IMR-90 (cell line): ENCODE data around the gene CES2. TPM values are rescaled to one million over a fixed set of nuclear protein-coding genes. Genes with fewer than 3 reads are reported as not detected.

Experiments
- ATAC-seq: fragments of 200-7000 bp; cut with Tn5 transposase; 2 replicates; pipeline ENCODE4 v1.9.1; 2020; ENCODE audit warnings: low read depth, mild to moderate bottlenecking, moderate library complexity
- BruUV-seq: library from RNA; stranded (reverse); fragments of 400-500 nt; replicated peaks from 2 replicates; lab custom pipeline; 2021; lab: Mats Ljungman, UMichigan
- CTCF ChIA-PET: fragments of 300-600 bp; formaldehyde crosslinking; extraction: SDS; loops from one replicate; lab custom pipeline; 2021; ENCODE audit warnings: antibody characterized with exemption; lab: Yijun Ruan, JAX
- POLR2A ChIA-PET: fragments of 300-600 bp; sonication (Branson Sonifier 250); formaldehyde crosslinking; loops from one replicate; lab custom pipeline; 2022; ENCODE audit warnings: antibody characterized with exemption; ENCODE audit not compliant: unreplicated experiment; lab: Charles Lee
- DNase-seq: peaks from one replicate; pipeline ENCODE4 v3.0.0; 2013
- H2AFZ ChIP-seq: replicated peaks from 2 replicates; pipeline ENCODE3; 2013; ENCODE audit warnings: low read length, mild to moderate bottlenecking; ENCODE audit not compliant: poor library complexity
- H2AK5ac ChIP-seq: 2 replicates; pipeline ENCODE4 v1.6.1; 2013; ENCODE audit warnings: low read depth, low read length, inconsistent platforms
- H2AK9ac ChIP-seq: replicated peaks from 2 replicates; pipeline ENCODE3; 2013; ENCODE audit warnings: mild to moderate bottlenecking, low read depth, low read length, moderate library complexity; ENCODE audit not compliant: poor library complexity
- H2BK120ac ChIP-seq: 2 replicates; pipeline ENCODE4 v1.6.1; 2013; ENCODE audit warnings: low read depth, low read length, inconsistent platforms
- H2BK15ac ChIP-seq: 3 replicates; pipeline ENCODE4 v1.6.1; 2013; ENCODE audit warnings: low read depth, low read length, inconsistent platforms
- H2BK20ac ChIP-seq: 2 replicates; pipeline ENCODE4 v1.6.1; 2013; ENCODE audit warnings: low read depth, mild to moderate bottlenecking, inconsistent platforms, low read length, moderate library complexity
- H2BK5ac ChIP-seq: 2 replicates; pipeline ENCODE4 v1.6.1; 2013; ENCODE audit warnings: mild to moderate bottlenecking, low read depth, low read length, inconsistent platforms; ENCODE audit not compliant: poor library complexity, severe bottlenecking
- H3K14ac ChIP-seq: replicated peaks from 2 replicates; pipeline ENCODE4 v1.6.1; 2013; ENCODE audit warnings: low read depth, low read length, inconsistent platforms
- H3K18ac ChIP-seq: 2 replicates; pipeline ENCODE4 v1.6.1; 2013; ENCODE audit warnings: low read depth, low read length, control low read depth
- H3K23ac ChIP-seq: 2 replicates; pipeline ENCODE4 v1.6.1; 2013; ENCODE audit warnings: low read depth, low read length, inconsistent platforms
- H3K27ac ChIP-seq: 2 replicates; pipeline ENCODE4 v1.5.1; 2013; ENCODE audit warnings: mild to moderate bottlenecking, control low read depth, low read length; ENCODE audit not compliant: insufficient read depth
- H3K27me3 ChIP-seq: 2 replicates; pipeline ENCODE4 v1.6.1; 2013; ENCODE audit warnings: low read length; ENCODE audit not compliant: control insufficient read depth, insufficient read depth
- H3K36me3 ChIP-seq: 2 replicates; pipeline ENCODE4 v1.6.1; 2013; ENCODE audit warnings: low read length, mixed read lengths; ENCODE audit not compliant: control insufficient read depth, insufficient read depth
- H3K4ac ChIP-seq: 2 replicates; pipeline ENCODE4 v1.6.1; 2013; ENCODE audit warnings: low read depth, low read length, inconsistent platforms
- H3K4me1 ChIP-seq: 2 replicates; pipeline ENCODE4 v1.6.1; 2013; ENCODE audit warnings: low read length, mixed read lengths; ENCODE audit not compliant: control insufficient read depth, insufficient read depth
- H3K4me2 ChIP-seq: 2 replicates; pipeline ENCODE4 v1.6.1; 2013; ENCODE audit warnings: low read depth, mild to moderate bottlenecking, control low read depth, low read length, moderate library complexity
- H3K4me3 ChIP-seq: 2 replicates; pipeline ENCODE4 v1.5.1; 2013; ENCODE audit warnings: low read depth, mild to moderate bottlenecking, control low read depth, low read length, moderate library complexity; ENCODE audit not compliant: insufficient read depth
- H3K56ac ChIP-seq: 2 replicates; pipeline ENCODE4 v1.6.1; 2013; ENCODE audit warnings: low read length, inconsistent platforms; ENCODE audit not compliant: insufficient read depth; ENCODE audit errors: extremely low read depth
- H3K79me1 ChIP-seq, 2 experiments: 2 replicates each; pipeline ENCODE4 v1.6.1; 2013; ENCODE audit warnings: low read length in 2 of 2, inconsistent platforms in 1 of 2, low read depth in 1 of 2
- H3K9ac ChIP-seq: 2 replicates; pipeline ENCODE4 v1.6.1; 2013; ENCODE audit warnings: low read depth, low read length, control low read depth
- H3K9me1 ChIP-seq: 2 replicates; pipeline ENCODE4 v1.6.1; 2013; ENCODE audit warnings: low read length, inconsistent platforms; ENCODE audit not compliant: insufficient read depth
- H3K9me3 ChIP-seq: 2 replicates; pipeline ENCODE4 v1.6.1; 2013; ENCODE audit warnings: low read length; ENCODE audit not compliant: control insufficient read depth, insufficient read depth
- H4K20me1 ChIP-seq: 2 replicates; pipeline ENCODE4 v1.6.1; 2013; ENCODE audit warnings: low read length, inconsistent platforms; ENCODE audit not compliant: insufficient read depth
- H4K5ac ChIP-seq: 2 replicates; pipeline ENCODE4 v1.6.1; 2013; ENCODE audit warnings: mild to moderate bottlenecking, low read depth, low read length, control low read depth
- H4K8ac ChIP-seq, 2 experiments: 2 replicates each; pipeline ENCODE4 v1.6.1; 2013; ENCODE audit warnings: low read depth in 2 of 2, low read length in 2 of 2, control low read depth in 1 of 2, inconsistent platforms in 1 of 2
- H4K91ac ChIP-seq: 2 replicates; pipeline ENCODE4 v1.6.1; 2013; ENCODE audit warnings: low read depth, low read length, inconsistent platforms; ENCODE audit not compliant: insufficient read depth
- CEBPB ChIP-seq: IDR thresholded peaks from 2 replicates; pipeline ENCODE4 v1.6.1; 2012; ENCODE audit warnings: low read depth, low read length, improper control_type of control experiment
- CTCF ChIP-seq: conservative IDR thresholded peaks from 2 replicates; pipeline ENCODE4 v1.5.1; 2012; ENCODE audit warnings: mild to moderate bottlenecking, low read depth, low read length, improper control_type of control experiment
- WGBS, 2 experiments: methylation state at CpG; one replicate each; pipeline versions ENCODE4 v1.1.5 to v1.1.7; 2013; ENCODE audit warnings: missing lambda C conversion rate in 2 of 2; ENCODE audit not compliant: insufficient read length in 1 of 2; ENCODE audit errors: extremely low coverage in 2 of 2; 5-methylcytosine and 5-hydroxymethylcytosine counted together
- dilution Hi-C: fragments of 300-500 bp; cut with HindIII; formaldehyde crosslinking; loops from one replicate; pipeline ENCODE4 v1.14.3; 2018; ENCODE audit warnings: low sequenced_read_pairs; ENCODE audit not compliant: unreplicated experiment
- in situ Hi-C: fragments of 300-500 bp; cut with MboI; formaldehyde crosslinking; loops from 3 replicates; pipeline ENCODE4 v1.14.3; 2019; ENCODE audit warnings: low sequenced_read_pairs, inconsistent platforms, mixed read lengths
- intact Hi-C: fragments of 100-400 bp; cut with micrococcal nuclease; formaldehyde crosslinking; loops from 2 replicates; pipeline ENCODE4 v1.10.0; 2022
- polyA plus RNA-seq, 3 experiments: library from polyadenylated mRNA; depleted of rRNA; stranded (reverse); fragments of >200 nt; gene quantifications; 2 replicates each; pipeline ENCODE4 v1.2.3, GENCODE V29; 2012; ENCODE audit warnings: low replicate concordance in 1 of 3
- total RNA-seq: library from RNA; depleted of rRNA; stranded (reverse); fragments of >200 nt; gene quantifications from 2 replicates; pipeline ENCODE4 v1.2.3, GENCODE V29; 2012

CES2 gene
- total and polyA plus RNA-seq, 2 of the 4 experiments (the other 2 are of a cell fraction), result 15.1 to 23.2 TPM

- H3K23ac ChIP-seq, result peak within 1 kb of the TSS; percentile 38; the same call in 1 of the 2 replicates
- H3K18ac ChIP-seq, result no peak within 1 kb of the TSS
- H2BK15ac ChIP-seq, result no peak within 1 kb of the TSS
- ChIA-PET CTCF (no interaction called here), POLR2A (no interaction called here)
- no peak within 1 kb of the TSS for H3K4me3 ChIP-seq
- no peak within 1 kb of the TSS for H2BK120ac ChIP-seq
- H2BK20ac ChIP-seq, result no peak within 1 kb of the TSS
- no peak within 1 kb of the TSS for H3K9ac ChIP-seq
- H4K20me1 ChIP-seq, result no peaks in the 10 kb centered on the region
- no peaks in the 10 kb centered on the region for H3K79me1 ChIP-seq
- H3K9me1 ChIP-seq, result peaks cover 4% of the 10 kb centered on the region; the same call in 1 of the 2 replicates
- H2AFZ ChIP-seq, result peak within 1 kb of the TSS; percentile 34
- no peak within 1 kb of the TSS for H2BK5ac ChIP-seq
- no peak within 1 kb of the TSS for H3K56ac ChIP-seq
- H3K4me1 ChIP-seq, result peaks cover 4% of the 10 kb centered on the region
- H4K5ac ChIP-seq, result no peak within 1 kb of the TSS
- 59% methylated on average over 7 of the region's 11 CpGs; no CpG with 5 or more reads in 1 of the 2 experiments for WGBS, 2 experiments
- H3K9me3 ChIP-seq, result no peaks in the 10 kb centered on the region
- no peak within 1 kb of the TSS for H3K4me2 ChIP-seq
- dilution Hi-C loops (no loop called here), in situ Hi-C loops (no loop called here), intact Hi-C loops (no loop called here)
- H2AK9ac ChIP-seq, result peak within 1 kb of the TSS; percentile 73
- no TSS peak for BruUV-seq
- no peak within 1 kb of the TSS for H4K8ac ChIP-seq
- H3K27me3 ChIP-seq, result peaks cover 3% of the 10 kb centered on the region; the same call in 1 of the 2 replicates
- no peaks in the 10 kb centered on the region for H3K36me3 ChIP-seq
- peak within 1 kb of the TSS; percentile 77 for H2AK5ac ChIP-seq
- DNase-seq (peak; percentile 73), ATAC-seq (peak; percentile 91)
- no peak within 1 kb of the TSS; the same call in 1 of the 2 replicates for H4K91ac ChIP-seq
- H3K14ac ChIP-seq, result no peak within 1 kb of the TSS
- H3K4ac ChIP-seq, result no peak within 1 kb of the TSS
- no peak for TF ChIP-seq CTCF
- TF ChIP-seq CEBPB, result peak; percentile 39; the same call in 1 of the 2 replicates
- H3K27ac ChIP-seq, result no peak within 1 kb of the TSS
Observed at GRCh38 chr16:66988197-66988788, 53.0 kb downstream of the CES2 start, which contains the start of gene CES4A. Gene CES4A, plus strand, starts transcription at chr16:66988589. Its CDS starts 184 bp downstream, at chr16:66988773.
